LNCAP (cell line): ENCODE results near the gene TBCD.

Experiments
- CTCF ChIP-seq: fragments of 450-650 bp; IDR thresholded peaks from 2 replicates; pipeline ENCODE4 v1.5.1; 2017; ENCODE audit warnings: mild to moderate bottlenecking

The TBCD gene

GRCh38 chr17:82963104-82963950 lies 211.5 kb downstream of the TBCD start:
- TF ChIP-seq CTCF, result no peak

- TF ChIP-seq CTCF, result no peak
Observed at GRCh38 chr17:82964851-82965341, 213.0 kb downstream of the TBCD start.

- no peak for TF ChIP-seq CTCF
Observed at GRCh38 chr17:82965371-82965770, 213.5 kb downstream of the TBCD start.

GRCh38 chr17:82966415-82966814 lies 214.6 kb downstream of the TBCD start:
- no peak for TF ChIP-seq CTCF

GRCh38 chr17:82967268-82968032 lies 215.6 kb downstream of the TBCD start:
- no peak for TF ChIP-seq CTCF

GRCh38 chr17:82970067-82970466 lies 218.2 kb downstream of the TBCD start:
- TF ChIP-seq CTCF, result no peak

GRCh38 chr17:82970818-82971590 lies 219.1 kb downstream of the TBCD start:
- no peak for TF ChIP-seq CTCF
